ENCODE measurements around the gene IGSF5.

DNA sequence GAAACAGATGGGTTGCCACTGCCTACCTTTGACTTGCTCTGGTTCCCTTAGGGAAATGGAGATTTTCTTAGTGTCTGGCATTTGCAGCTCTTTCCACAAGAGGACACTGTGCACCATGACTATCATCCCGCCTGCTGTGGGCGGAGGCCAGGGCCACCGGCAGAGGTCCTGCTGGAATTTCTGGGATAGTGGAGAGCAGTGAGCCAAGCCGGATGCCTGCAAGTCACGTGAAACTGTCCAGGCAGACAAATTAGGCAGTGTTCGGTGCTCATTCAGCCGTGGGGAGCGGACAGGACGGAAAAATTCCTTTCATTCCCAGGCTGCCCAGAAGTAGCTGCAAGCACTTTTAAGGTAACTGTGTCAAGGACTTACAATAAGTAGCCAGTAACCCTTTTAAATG, 43.4 kb downstream of the IGSF5 start:
- TF ChIP-seq, protein P1, sequence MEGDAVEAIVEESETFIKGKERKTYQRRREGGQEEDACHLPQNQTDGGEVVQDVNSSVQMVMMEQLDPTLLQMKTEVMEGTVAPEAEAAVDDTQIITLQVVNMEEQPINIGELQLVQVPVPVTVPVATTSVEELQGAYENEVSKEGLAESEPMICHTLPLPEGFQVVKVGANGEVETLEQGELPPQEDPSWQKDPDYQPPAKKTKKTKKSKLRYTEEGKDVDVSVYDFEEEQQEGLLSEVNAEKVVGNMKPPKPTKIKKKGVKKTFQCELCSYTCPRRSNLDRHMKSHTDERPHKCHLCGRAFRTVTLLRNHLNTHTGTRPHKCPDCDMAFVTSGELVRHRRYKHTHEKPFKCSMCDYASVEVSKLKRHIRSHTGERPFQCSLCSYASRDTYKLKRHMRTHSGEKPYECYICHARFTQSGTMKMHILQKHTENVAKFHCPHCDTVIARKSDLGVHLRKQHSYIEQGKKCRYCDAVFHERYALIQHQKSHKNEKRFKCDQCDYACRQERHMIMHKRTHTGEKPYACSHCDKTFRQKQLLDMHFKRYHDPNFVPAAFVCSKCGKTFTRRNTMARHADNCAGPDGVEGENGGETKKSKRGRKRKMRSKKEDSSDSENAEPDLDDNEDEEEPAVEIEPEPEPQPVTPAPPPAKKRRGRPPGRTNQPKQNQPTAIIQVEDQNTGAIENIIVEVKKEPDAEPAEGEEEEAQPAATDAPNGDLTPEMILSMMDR (IDR thresholded peaks at IDR 0.05), result peak; percentile 91
- TF ChIP-seq EZH2phosphoT487 (IDR thresholded peaks at IDR 0.05) (no peak), EZH2 (IDR thresholded peaks at IDR 0.05) (no peak)

Measured in neural progenitor cell (in vitro differentiated cells).